Mesothelial cell of epicardium (in vitro differentiated cells): ENCODE data around the gene FAF1. TPM values are rescaled to one million over a fixed set of nuclear protein-coding genes. Genes with fewer than 3 reads are reported as not detected.

ENCODE experiments used
- DNase-seq, 2 experiments: peaks; one replicate each; pipeline ENCODE4 v3.0.0; 2021; ENCODE audit warnings: low spot score in 2 of 2; ENCODE audit not compliant: unreplicated experiment in 2 of 2
- H3K27ac Mint-ChIP-seq: 2 replicates; pipeline ENCODE4 v1.8.0; 2021; ENCODE audit warnings: mixed read lengths
- H3K27me3 Mint-ChIP-seq: 2 replicates; pipeline ENCODE4 v1.8.0; 2021; ENCODE audit warnings: low read depth, mixed read lengths
- H3K36me3 Mint-ChIP-seq: 2 replicates; pipeline ENCODE4 v1.8.0; 2021; ENCODE audit warnings: mixed read lengths
- H3K4me1 Mint-ChIP-seq: 2 replicates; pipeline ENCODE4 v1.8.0; 2021; ENCODE audit warnings: mixed read lengths
- H3K4me3 Mint-ChIP-seq: 2 replicates; pipeline ENCODE4 v1.8.0; 2021; ENCODE audit warnings: mild to moderate bottlenecking, moderate library complexity, mixed read lengths
- H3K9me3 Mint-ChIP-seq: 2 replicates; pipeline ENCODE4 v1.8.0; 2021; ENCODE audit warnings: mixed read lengths
- CTCF ChIP-seq: fragments of 200-600 bp; sonication (generic); IDR thresholded peaks from one replicate; pipeline ENCODE4 v1.5.0; 2021; ENCODE audit warnings: antibody characterized with exemption; ENCODE audit not compliant: unreplicated experiment
- total RNA-seq: library from RNA; stranded (reverse); gene quantifications from 3 replicates; pipeline ENCODE4 v1.2.1, GENCODE V29; 2021

FAF1 gene
- total RNA-seq, 1 donor from 2014 or later, result 44.4 TPM

DNA sequence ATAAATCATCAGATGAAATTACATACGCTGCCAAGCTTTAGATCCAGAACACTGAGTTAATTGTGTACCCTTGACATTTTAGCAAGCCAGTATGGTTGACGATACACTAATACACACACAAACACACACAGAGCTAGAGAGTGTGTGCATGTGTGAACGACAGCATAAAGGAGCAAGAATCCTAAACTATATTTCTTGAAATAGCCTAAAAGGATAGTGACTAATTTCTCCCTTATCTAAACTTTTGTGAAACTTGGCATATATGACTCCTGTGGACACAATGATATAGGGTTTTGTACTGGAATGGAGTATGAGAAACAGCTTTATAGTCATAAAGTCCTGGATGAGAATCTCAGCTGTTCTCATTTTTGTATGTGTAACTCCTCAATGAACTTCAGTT lies 471.7 kb downstream of the FAF1 start:
- Mint-ChIP-seq H3K27me3 (no peaks in the 10 kb centered on the region), H3K36me3 (peaks cover 15% of the 10 kb centered on the region), H3K4me3 (no peak overlapping the region), H3K27ac (no peak overlapping the region), H3K4me1 (peaks cover 9% of the 10 kb centered on the region), H3K9me3 (no peaks in the 10 kb centered on the region)
- no peak for DNase-seq
- TF ChIP-seq CTCF, result no peak

GRCh38 chr1:50487725-50488124 lies 472.3 kb downstream of the FAF1 start:
- DNase-seq, result no peak
- Mint-ChIP-seq H3K9me3 (no peaks in the 10 kb centered on the region), H3K27ac (no peak overlapping the region), H3K4me1 (peaks cover 9% of the 10 kb centered on the region), H3K27me3 (no peaks in the 10 kb centered on the region), H3K4me3 (no peak overlapping the region), H3K36me3 (peaks cover 15% of the 10 kb centered on the region)
- no peak for TF ChIP-seq CTCF

DNA sequence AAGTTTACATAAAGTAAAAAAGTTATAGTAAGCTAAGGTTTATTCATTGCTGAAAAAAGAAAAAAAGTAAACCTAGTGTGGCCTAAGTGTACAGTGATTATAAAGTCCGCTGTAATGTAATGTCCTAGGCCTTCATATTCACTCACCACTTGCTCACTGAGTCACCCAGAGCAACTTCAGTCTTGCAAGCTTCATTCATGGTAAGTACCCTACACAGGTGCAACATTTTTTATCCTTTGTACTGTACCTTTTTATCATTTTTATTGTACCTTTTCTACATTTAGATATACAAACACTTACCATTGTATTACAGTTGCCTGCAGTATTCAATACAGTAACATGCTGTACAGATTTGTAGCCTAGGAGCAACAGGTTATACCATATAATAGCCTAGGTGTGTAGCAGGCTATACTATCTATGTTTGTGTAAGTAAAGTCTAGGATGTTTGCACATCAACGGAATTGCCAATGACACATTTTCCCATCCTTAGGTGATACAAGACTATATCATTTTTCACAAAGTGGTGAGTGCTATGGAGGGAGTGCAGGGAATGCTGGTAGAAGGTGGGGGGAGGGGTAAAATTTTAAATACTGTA lies 478.8 kb downstream of the FAF1 start:
- DNase-seq, result no peak
- no peak for TF ChIP-seq CTCF
- no peak overlapping the region for H3K4me3 Mint-ChIP-seq
- no peaks in the 10 kb centered on the region for H3K9me3 Mint-ChIP-seq
- H3K27ac Mint-ChIP-seq, result no peak overlapping the region
- H3K4me1 Mint-ChIP-seq, result no peaks in the 10 kb centered on the region
- H3K27me3 Mint-ChIP-seq, result no peaks in the 10 kb centered on the region
- H3K36me3 Mint-ChIP-seq, result peaks cover 3% of the 10 kb centered on the region

GRCh38 chr1:50476800-50477199 lies 483.3 kb downstream of the FAF1 start:
- no peak for TF ChIP-seq CTCF
- Mint-ChIP-seq H3K27ac (no peak overlapping the region), H3K4me3 (no peak overlapping the region), H3K4me1 (no peaks in the 10 kb centered on the region), H3K36me3 (no peaks in the 10 kb centered on the region), H3K27me3 (no peaks in the 10 kb centered on the region), H3K9me3 (no peaks in the 10 kb centered on the region)
- DNase-seq, result no peak

DNA sequence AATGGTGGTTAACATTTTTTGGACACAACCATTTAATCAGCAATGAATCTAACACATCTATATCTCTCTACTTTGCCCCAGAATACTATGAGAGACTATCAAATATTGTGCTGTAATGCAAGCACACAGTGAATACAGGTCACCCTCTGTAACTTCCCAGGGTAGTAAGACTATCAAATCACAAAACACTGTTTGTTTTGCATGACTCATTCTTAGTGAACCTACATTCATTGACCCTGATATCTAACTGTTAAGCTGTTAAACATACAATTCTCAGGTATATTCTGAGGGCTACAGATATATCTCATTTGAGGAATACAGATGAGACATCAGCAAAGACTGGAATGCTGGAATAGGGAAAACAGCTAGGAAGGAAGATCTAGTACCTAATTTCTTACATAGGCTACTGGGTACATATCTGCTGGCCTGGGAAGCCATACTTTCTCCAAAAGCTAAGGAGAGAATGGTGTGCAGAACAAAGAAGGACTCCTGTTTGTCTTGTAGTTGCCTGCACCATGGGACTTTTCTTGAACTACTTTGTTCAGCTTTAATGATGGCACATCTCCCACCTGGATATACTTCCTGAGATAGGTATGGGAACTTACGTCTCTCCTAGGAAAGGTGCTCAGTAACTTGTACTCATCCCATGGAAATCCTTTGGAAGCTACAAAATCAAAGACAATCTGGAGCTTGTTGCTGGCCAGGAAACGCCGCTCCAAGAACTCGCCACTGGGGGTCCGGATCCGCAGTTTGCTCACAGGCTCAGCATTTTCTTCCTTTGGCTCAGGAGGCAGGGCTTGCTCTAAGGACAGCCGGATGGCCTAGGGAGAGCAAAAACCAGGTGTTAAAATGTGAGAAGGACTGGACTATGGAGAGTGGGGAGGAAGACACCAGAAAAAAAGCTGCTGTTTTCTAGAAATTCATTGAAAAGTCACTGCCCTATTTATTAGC lies 484.9 kb downstream of the FAF1 start:
- Mint-ChIP-seq H3K27me3 (no peaks in the 10 kb centered on the region), H3K36me3 (no peaks in the 10 kb centered on the region), H3K27ac (no peak overlapping the region), H3K4me1 (no peaks in the 10 kb centered on the region), H3K4me3 (no peak overlapping the region), H3K9me3 (no peaks in the 10 kb centered on the region)
- no peak for DNase-seq
- TF ChIP-seq CTCF, result no peak
